ENCODE results near the gene CARD6.
"Not testable (repeated sequence)": the region's sequence is repeated elsewhere in the genome, so short reads cannot be mapped to it uniquely, and the experiment has no call there.

CARD6 gene

GRCh38 chr5:40828021-40828631, 13.0 kb upstream of the CARD6 start:
- DNase-seq, result no peak

GRCh38 chr5:40828690-40829661, 12.2 kb upstream of the CARD6 start:
- DNase-seq, result no peak

- no peak for DNase-seq
These were observed 11.2 kb upstream of the CARD6 start for GRCh38 chr5:40829748-40830533.

- DNase-seq, result no peak
These were observed 9.6 kb upstream of the CARD6 start for GRCh38 chr5:40831346-40832210.

- no peak for DNase-seq
These were observed 8.8 kb upstream of the CARD6 start for GRCh38 chr5:40832345-40832744.

- no peak for DNase-seq
These were observed 7.4 kb upstream of the CARD6 start for GRCh38 chr5:40833712-40834229.

- no peak for DNase-seq
These were observed 6.7 kb upstream of the CARD6 start for GRCh38 chr5:40834391-40834848.

- DNase-seq, result peak; percentile 94
These were observed 6.0 kb upstream of the CARD6 start, which contains the start of gene RPL37 for GRCh38 chr5:40834849-40835787. RPL37 (minus strand) TSS chr5:40835222; CDS start chr5:40835185, 37 bp downstream.

- no peak for DNase-seq
These were observed 3.1 kb upstream of the CARD6 start for GRCh38 chr5:40838086-40838485.

GRCh38 chr5:40842351-40842750, 1.2 kb downstream of the CARD6 start:
- DNase-seq, result no peak

- DNase-seq, result no peak
These were observed 3.4 kb downstream of the CARD6 start for GRCh38 chr5:40844565-40844964.

GRCh38 chr5:40846371-40846770, 5.2 kb downstream of the CARD6 start:
- DNase-seq, result no peak

- DNase-seq, result no peak
These were observed 6.4 kb downstream of the CARD6 start for GRCh38 chr5:40847525-40847924.

GRCh38 chr5:40853632-40854192, 12.5 kb downstream of the CARD6 start:
- no peak for DNase-seq

- DNase-seq, result no peak
These were observed 19.5 kb downstream of the CARD6 start for GRCh38 chr5:40860711-40861110.

- DNase-seq, result not testable (repeated sequence)
These were observed 23.8 kb downstream of the CARD6 start for GRCh38 chr5:40865004-40865403.

- DNase-seq, result no peak
These were observed 25.7 kb downstream of the CARD6 start for GRCh38 chr5:40866844-40867243.

GRCh38 chr5:40869384-40869783, 28.2 kb downstream of the CARD6 start:
- no peak for DNase-seq

GRCh38 chr5:40871177-40871576, 30.0 kb downstream of the CARD6 start:
- no peak for DNase-seq

- DNase-seq, result not testable (repeated sequence)
These were observed 31.1 kb downstream of the CARD6 start for GRCh38 chr5:40872253-40872652.
